DND-41 (cell line): ENCODE data around the gene SPAG7.
A peak's percentile ranks its signal among the peaks of the same experiment; 100 is the strongest.

Source experiments
- ATAC-seq: fragments of 200-7000 bp; cut with Tn5 transposase; 3 replicates; pipeline ENCODE4 v1.9.1; 2021; ENCODE audit warnings: low read depth; ENCODE audit not compliant: insufficient read depth
- DNase-seq: peaks from one replicate; pipeline ENCODE4 v3.0.0-alpha.2; 2020
- H2AFZ ChIP-seq: 2 replicates; pipeline ENCODE4 v1.6.0; 2012; ENCODE audit warnings: low read depth, low read length
- H3K27ac ChIP-seq: 2 replicates; pipeline ENCODE4 v1.5.1; 2012; ENCODE audit warnings: low read length, inconsistent platforms
- H3K27me3 ChIP-seq: fragments of 200-600 bp; sonication (generic); 2 replicates; pipeline ENCODE4 v1.6.0; 2012; ENCODE audit warnings: low read length, mild to moderate bottlenecking, inconsistent platforms; ENCODE audit not compliant: insufficient read depth, poor library complexity
- H3K36me3 ChIP-seq: 2 replicates; pipeline ENCODE4 v1.5.1; 2012; ENCODE audit warnings: low read length, inconsistent platforms; ENCODE audit not compliant: insufficient read depth
- H3K4me1 ChIP-seq: 2 replicates; pipeline ENCODE4 v1.5.1; 2012; ENCODE audit warnings: mild to moderate bottlenecking, low read length; ENCODE audit not compliant: insufficient read depth
- H3K4me2 ChIP-seq: 2 replicates; pipeline ENCODE4 v1.6.0; 2012; ENCODE audit warnings: mild to moderate bottlenecking, moderate library complexity, low read length, inconsistent platforms; ENCODE audit not compliant: insufficient read depth
- H3K4me3 ChIP-seq, 2 experiments: fragments of 200-600 bp in 1 of 2; shearing (Covaris generic) in 1 of 2; 2 replicates each; pipeline ENCODE4 v1.5.1; 2012 to 2016; ENCODE audit warnings: inconsistent platforms in 2 of 2, low read length in 2 of 2, mild to moderate bottlenecking in 2 of 2, low read depth in 1 of 2, moderate library complexity in 1 of 2
- H3K79me2 ChIP-seq: 2 replicates; pipeline ENCODE4 v1.6.0; 2012; ENCODE audit warnings: low read length, inconsistent platforms; ENCODE audit not compliant: insufficient read depth
- H3K9ac ChIP-seq: 2 replicates; pipeline ENCODE4 v1.6.0; 2012; ENCODE audit warnings: low read depth, mild to moderate bottlenecking, inconsistent platforms, low read length, moderate library complexity
- H3K9me3 ChIP-seq: 2 replicates; pipeline ENCODE4 v1.5.1; 2012; ENCODE audit warnings: low read length, moderate library complexity, mild to moderate bottlenecking, inconsistent platforms; ENCODE audit not compliant: insufficient read depth, severe bottlenecking
- H4K20me1 ChIP-seq: 2 replicates; pipeline ENCODE4 v1.6.0; 2012; ENCODE audit warnings: low read length; ENCODE audit not compliant: insufficient read depth
- EZH2 ChIP-seq: IDR thresholded peaks from 3 replicates; pipeline ENCODE4 v1.6.1; 2012; ENCODE audit warnings: borderline replicate concordance, low read depth, mild to moderate bottlenecking, moderate library complexity, low read length, inconsistent platforms; ENCODE audit not compliant: severe bottlenecking
- TF ChIP-seq, protein P1 (sequence below): IDR thresholded peaks from 2 replicates; pipeline ENCODE4 v1.5.1; 2012; ENCODE audit warnings: borderline replicate concordance, low read length, moderate library complexity, mild to moderate bottlenecking; ENCODE audit not compliant: poor library complexity, severe bottlenecking; ENCODE audit errors: extremely low read depth

Gene SPAG7

GRCh38 chr17:4958102-4958501 lies 9.5 kb downstream of the SPAG7 start:
- Histone ChIP-seq H2AFZ (no peak overlapping the region), H3K27ac (no peak overlapping the region), H3K79me2 (no peaks in the 10 kb centered on the region), H3K9me3 (no peaks in the 10 kb centered on the region), H3K9ac (no peak overlapping the region), H3K4me1 (no peaks in the 10 kb centered on the region), H4K20me1 (no peaks in the 10 kb centered on the region), H3K4me3 (no peak overlapping the region), H3K4me2 (no peak overlapping the region), H3K27me3 (no peaks in the 10 kb centered on the region), H3K36me3 (peaks cover 19% of the 10 kb centered on the region)
- DNase-seq (no peak), ATAC-seq (no peak)
- TF ChIP-seq EZH2: no peak
- TF ChIP-seq, protein P1, sequence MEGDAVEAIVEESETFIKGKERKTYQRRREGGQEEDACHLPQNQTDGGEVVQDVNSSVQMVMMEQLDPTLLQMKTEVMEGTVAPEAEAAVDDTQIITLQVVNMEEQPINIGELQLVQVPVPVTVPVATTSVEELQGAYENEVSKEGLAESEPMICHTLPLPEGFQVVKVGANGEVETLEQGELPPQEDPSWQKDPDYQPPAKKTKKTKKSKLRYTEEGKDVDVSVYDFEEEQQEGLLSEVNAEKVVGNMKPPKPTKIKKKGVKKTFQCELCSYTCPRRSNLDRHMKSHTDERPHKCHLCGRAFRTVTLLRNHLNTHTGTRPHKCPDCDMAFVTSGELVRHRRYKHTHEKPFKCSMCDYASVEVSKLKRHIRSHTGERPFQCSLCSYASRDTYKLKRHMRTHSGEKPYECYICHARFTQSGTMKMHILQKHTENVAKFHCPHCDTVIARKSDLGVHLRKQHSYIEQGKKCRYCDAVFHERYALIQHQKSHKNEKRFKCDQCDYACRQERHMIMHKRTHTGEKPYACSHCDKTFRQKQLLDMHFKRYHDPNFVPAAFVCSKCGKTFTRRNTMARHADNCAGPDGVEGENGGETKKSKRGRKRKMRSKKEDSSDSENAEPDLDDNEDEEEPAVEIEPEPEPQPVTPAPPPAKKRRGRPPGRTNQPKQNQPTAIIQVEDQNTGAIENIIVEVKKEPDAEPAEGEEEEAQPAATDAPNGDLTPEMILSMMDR: no peak

- Histone ChIP-seq H3K4me1 (no peaks in the 10 kb centered on the region; the same call in 1 of the 2 replicates), H3K36me3 (peaks cover 19% of the 10 kb centered on the region), H3K9me3 (no peaks in the 10 kb centered on the region), H3K27ac (no peak overlapping the region), H3K79me2 (no peaks in the 10 kb centered on the region), H4K20me1 (no peaks in the 10 kb centered on the region), H3K4me2 (no peak overlapping the region), H3K27me3 (no peaks in the 10 kb centered on the region), H3K9ac (no peak overlapping the region), H2AFZ (no peak overlapping the region), H3K4me3 (no peak overlapping the region)
- no peak for DNase-seq
- ATAC-seq: 0 out of 3 replicates have a peak, but pooled peaks have one; percentile 11
- TF ChIP-seq, protein P1: peak; percentile 33
- no peak for TF ChIP-seq EZH2
Observed at GRCh38 chr17:4956493-4957061, 11.0 kb downstream of the SPAG7 start.

GRCh38 chr17:4955091-4955490 lies 12.5 kb downstream of the SPAG7 start:
- Histone ChIP-seq H3K36me3 (peaks cover 9% of the 10 kb centered on the region; the same call in 1 of the 2 replicates), H3K4me1 (peaks cover 15% of the 10 kb centered on the region), H3K27ac (no peak overlapping the region), H3K9me3 (no peaks in the 10 kb centered on the region), H3K4me3 (no peak overlapping the region), H3K4me2 (no peak overlapping the region), H2AFZ (no peak overlapping the region), H3K9ac (no peak overlapping the region), H3K27me3 (no peaks in the 10 kb centered on the region), H3K79me2 (peaks cover 9% of the 10 kb centered on the region), H4K20me1 (no peaks in the 10 kb centered on the region)
- ATAC-seq (no peak), DNase-seq (no peak)
- TF ChIP-seq, protein P1: no peak
- TF ChIP-seq EZH2: no peak
